HG02588 (cell line): Measurements from ENCODE around the gene ZCCHC4.

Experiments
- ATAC-seq: cut with Tn5 transposase; IDR thresholded peaks from one replicate; pipeline ENCODE4 v1.9.1; 2021; ENCODE audit warnings: mild to moderate bottlenecking, moderate library complexity; ENCODE audit not compliant: unreplicated experiment

Gene ZCCHC4

DNA sequence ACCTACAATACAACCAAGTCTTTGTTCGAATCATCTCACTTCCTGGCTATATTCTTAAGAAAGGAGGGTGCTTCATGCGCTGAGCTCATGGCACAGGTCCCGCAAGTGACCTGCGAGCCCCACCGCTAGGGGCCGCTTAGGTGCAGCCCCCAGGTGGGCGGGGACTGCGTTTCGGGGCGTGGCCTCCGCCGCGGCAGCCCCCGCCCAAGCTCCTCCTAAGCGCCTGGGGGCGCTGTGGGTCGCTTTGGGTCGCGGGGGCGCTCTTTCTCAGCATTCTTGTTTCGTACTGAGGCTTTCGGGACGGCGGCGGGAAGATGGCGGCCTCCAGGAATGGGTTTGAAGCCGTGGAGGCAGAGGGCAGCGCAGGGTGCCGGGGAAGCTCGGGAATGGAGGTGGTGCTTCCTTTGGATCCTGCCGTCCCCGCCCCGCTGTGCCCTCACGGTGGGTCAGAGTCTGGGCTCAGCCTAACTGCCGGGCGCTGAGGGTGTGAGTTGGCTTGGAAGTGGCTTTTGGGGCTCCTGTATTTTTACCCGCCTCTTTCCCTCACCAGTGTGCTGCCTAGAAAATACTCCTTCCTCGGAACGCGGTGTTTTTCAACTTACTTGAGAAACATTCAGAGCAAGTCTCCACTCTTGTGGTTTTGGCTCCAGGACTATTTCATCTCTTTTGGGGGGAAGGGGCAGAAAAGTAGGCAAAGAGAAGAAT is at the start of gene ZCCHC4:
Gene ZCCHC4, plus strand, starts transcription at position 279 of the 705 bp plus-strand sequence. Its CDS starts 36 bp downstream, at position 315.
- ATAC-seq, result peak; percentile 84

DNA sequence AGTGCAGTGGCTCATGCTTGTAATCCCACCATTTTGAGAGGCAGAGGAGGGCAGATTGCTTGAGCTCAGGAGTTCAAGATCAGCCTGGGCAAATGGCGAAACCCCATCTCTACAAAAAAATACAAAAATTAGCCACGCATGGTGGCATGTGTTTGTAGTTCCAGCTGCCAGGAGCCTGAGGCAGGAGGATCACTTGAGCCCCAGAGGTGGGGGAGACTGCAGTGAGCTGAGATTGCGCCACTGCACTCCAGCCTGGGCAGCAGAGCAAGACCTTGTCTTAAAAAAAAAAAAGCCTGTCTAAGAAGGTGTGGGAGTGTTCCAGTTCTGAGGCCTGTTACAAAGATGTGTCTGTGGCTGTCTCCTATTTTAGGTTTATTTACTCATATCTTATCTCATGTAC is 40.7 kb upstream of the ZCCHC4 start:
- no peak for ATAC-seq

GRCh38 chr4:25280210-25280609 is 32.4 kb upstream of the ZCCHC4 start:
- no peak for ATAC-seq

- no peak for ATAC-seq
Observed at GRCh38 chr4:25283948-25284347, 28.6 kb upstream of the ZCCHC4 start.

GRCh38 chr4:25284466-25284865 is 28.1 kb upstream of the ZCCHC4 start:
- ATAC-seq, result no peak

DNA sequence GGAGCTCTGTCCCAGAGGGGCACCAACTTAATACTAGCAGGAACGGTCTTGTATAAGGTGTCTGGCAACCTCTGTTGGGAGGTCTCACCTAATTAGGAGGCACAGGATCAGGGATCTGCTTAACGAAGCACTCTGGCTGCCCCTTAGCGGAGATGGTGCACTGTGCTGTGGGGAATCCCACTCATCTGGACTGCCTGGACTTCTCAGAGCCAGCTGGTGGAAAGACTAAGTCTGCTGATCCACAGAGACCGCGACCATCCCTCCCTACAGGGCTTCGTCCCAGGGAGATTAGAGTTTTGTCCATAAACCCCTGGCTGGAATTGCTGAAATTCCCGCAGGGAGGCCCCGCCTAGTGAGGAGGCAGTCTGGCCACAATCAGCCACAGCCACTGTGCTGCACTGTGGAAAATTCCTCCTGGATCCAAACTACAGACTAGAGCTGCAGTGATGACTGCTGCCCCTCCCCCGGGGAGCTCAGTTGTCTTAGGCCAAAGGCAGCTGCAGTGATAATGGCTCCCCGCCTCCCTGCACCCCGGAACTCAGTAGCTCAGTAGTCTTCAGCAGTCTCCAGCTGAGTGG is 22.0 kb upstream of the ZCCHC4 start:
- ATAC-seq, result no peak

DNA sequence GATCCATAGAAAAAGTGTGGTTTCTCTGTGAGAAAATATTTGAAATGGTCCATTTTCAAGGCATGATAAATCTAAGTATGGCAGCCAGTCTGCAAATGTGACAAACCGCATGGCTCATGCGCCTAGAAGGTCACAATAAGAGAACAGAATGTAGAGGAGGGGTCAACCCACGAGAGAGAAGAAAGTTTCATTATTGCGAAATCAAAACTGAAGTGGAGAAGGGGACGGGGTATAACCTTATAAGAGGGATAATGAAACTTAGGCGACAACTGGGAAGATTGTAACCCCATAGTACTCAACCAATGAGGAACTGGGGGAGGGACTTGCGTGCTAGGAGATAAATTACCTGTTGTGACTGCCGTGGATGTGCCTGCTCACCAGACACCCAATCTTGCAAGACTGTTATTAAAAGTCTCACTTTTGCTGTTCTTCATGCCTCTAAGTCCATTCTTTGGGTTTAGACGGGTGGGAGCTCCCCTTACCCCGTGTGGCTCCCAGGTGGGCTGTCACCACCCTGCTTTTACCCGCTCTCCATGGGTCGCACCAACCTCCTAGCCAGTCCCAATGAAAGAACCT is 21.3 kb upstream of the ZCCHC4 start:
- no peak for ATAC-seq

- no peak for ATAC-seq
Observed at GRCh38 chr4:25297528-25298242, 14.9 kb upstream of the ZCCHC4 start.

- no peak for ATAC-seq
Observed at GRCh38 chr4:25299476-25300203, 12.9 kb upstream of the ZCCHC4 start.

DNA sequence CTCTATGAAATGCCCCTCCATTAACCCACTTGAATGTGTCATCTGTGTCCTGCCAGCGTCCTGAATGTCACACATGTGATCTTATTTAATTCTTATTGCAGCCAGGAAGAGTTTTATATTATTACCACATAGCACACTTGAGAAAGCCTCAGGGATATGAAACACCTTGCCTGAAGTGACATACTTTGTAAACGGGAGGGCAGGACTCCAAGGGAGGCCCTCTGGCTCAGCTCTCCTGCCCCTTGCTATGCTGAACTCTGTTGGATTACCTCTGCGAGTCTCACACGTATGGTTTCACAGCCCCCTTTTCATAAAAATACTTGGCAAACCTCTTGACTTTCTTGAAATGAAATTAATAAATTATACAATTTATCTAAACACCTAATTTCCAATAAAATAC is 11.1 kb upstream of the ZCCHC4 start:
- ATAC-seq, result no peak

GRCh38 chr4:25302626-25303025 is 9.9 kb upstream of the ZCCHC4 start:
- ATAC-seq, result no peak

DNA sequence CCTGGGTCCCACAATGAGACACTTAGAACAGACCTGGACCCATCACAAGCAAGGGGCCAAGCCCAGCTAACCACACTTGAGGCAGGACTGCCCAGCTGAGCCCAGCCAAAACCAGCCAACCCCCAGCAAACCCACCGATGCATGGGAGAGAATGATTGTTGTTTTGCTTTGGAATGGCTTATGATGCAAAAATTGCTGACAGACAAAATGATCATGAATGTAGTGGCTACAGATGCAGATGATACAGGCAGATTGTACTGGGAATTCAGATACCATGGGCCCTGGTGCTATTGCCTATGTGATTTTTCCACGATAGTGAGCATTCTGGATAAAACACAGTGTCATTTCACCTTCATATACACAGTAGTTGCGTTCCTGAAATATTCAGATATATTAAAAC is 9.0 kb upstream of the ZCCHC4 start:
- no peak for ATAC-seq

- no peak for ATAC-seq
Observed at GRCh38 chr4:25306518-25307057, 6.0 kb upstream of the ZCCHC4 start.

- ATAC-seq, result no peak
Observed at GRCh38 chr4:25307596-25307995, 5.0 kb upstream of the ZCCHC4 start.

DNA sequence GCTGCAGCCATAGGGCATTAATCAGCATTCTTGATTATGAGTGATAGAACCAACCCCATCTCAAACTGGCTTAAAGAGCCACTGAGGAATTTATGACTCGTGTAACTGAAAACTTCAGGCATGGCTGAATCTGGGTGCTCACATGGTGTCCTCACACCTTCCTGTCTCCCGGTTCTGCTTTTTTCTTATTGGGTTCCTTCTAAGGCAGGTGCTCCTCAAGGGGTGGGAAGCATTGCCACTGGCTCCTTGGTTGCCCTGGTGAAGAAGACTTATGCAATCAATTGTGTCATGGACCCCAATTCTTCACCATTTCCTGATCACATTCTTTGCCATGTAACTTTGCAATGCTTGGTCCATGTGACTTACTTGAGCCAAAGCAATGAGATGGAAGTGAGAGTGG is 4.3 kb upstream of the ZCCHC4 start:
- ATAC-seq, result no peak

- ATAC-seq, result no peak
Observed at GRCh38 chr4:25308761-25309160, 3.8 kb upstream of the ZCCHC4 start.

GRCh38 chr4:25310066-25310802 is 2.3 kb upstream of the ZCCHC4 start:
- ATAC-seq, result peak; percentile 53

- no peak for ATAC-seq
Observed at GRCh38 chr4:25310803-25311166, 1.8 kb upstream of the ZCCHC4 start.

DNA sequence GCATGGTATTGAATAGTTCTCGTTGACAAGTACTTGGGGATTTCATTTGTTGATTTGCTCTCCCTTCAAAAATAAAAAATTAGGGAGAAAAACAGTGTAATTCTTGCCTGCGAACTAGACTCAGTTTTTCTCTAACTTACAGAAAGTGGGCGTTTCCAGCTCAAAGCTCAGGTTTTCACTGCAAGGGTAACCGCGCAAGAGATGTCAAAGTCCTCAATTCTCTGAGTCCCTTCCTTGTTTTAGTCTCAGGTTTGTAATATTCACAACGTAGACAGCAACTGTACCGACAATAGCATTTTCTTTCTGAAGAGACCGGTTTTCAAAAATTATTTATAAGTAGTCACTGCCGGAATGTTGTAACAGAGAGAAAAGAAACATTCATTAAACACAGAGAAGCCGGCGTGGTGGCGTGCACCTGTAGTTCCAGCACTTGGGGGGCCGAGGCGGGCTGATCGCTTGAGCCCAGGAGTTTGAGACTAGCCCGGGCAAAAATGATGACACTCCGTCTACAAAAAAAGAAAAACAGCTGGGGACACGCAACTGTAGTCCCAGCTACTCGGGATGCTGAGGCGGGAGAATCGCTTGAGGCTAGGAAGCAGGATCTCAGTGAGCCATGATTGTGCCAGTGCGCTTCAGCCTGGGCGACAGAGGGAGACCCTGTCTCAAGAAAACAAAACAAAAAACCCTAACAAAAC is 774 bp downstream of the ZCCHC4 start:
- no peak for ATAC-seq

DNA sequence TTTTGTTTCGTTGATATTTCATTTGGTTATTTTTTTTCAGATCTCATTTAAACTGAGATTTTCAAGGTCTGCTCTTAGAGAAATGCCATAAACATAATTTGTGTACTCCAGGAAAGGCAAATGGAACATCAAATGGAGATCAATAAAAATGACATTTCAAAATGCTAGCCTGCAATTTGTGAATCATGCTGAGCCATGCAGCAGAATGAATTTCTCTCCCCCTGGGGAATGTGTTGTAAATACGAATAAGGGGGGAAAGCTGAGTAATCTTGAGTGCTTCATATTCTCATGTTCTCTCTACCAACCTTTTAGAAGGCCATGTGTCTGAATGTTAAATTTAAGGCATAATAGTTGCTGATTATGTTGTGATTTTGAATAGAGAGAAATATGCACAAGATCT is 7.8 kb downstream of the ZCCHC4 start:
- ATAC-seq, result no peak
